GM21447 (cell line): Measurements from ENCODE around the gene ST8SIA1.
"Not testable (repeated sequence)": the region's sequence is repeated elsewhere in the genome, so short reads cannot be mapped to it uniquely, and the experiment has no call there.

ENCODE experiments used
- ATAC-seq: cut with Tn5 transposase; IDR thresholded peaks from one replicate; pipeline ENCODE4 v1.9.1; 2021; ENCODE audit not compliant: unreplicated experiment

Gene ST8SIA1

DNA sequence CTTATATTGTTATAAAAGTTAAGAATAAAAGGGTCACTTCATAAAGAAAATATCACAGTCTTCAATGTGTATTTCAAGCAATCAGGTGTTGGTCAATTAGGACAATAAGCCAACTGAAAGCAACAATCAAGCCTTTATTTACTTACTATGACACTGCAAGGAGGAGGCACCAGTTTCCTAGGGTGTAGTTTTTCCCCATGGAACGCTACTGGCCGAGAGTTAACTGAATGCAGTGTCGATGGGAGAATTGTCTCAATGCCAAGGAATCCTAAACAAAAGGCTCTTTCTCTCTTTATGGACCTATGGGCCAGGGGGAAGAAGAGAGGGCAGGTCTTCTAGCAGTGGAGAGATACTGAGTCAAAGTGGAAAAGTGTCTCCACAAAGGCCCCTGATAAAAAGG lies 146.1 kb downstream of the ST8SIA1 start:
- ATAC-seq = no peak

- ATAC-seq = no peak
Measured at GRCh38 chr12:22180705-22181104, 153.8 kb downstream of the ST8SIA1 start.

DNA sequence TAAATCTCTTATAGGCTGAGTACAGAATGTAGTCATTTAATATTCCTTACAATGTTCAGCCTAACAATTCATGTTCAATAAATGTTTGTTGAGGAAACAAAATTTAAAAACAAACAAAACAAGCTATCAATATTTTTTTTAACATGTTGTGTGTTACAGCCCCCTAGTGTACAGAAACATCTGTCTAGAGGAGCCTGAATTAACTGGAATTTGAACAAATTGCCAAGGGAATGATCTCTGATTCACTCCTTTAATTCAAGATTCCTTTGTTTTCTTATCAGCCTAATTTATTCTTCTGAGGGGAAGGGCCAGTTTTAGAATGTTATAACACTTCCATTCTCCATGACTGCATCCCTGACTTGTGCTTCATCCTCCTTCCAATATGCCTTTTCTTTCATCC lies 161.3 kb downstream of the ST8SIA1 start:
- ATAC-seq = no peak

GRCh38 chr12:22172501-22172900 lies 162.0 kb downstream of the ST8SIA1 start:
- no peak for ATAC-seq

- no peak for ATAC-seq
Measured at GRCh38 chr12:22169376-22169775, 165.1 kb downstream of the ST8SIA1 start.

- no peak for ATAC-seq
Measured at GRCh38 chr12:22164139-22164538, 170.4 kb downstream of the ST8SIA1 start.

DNA sequence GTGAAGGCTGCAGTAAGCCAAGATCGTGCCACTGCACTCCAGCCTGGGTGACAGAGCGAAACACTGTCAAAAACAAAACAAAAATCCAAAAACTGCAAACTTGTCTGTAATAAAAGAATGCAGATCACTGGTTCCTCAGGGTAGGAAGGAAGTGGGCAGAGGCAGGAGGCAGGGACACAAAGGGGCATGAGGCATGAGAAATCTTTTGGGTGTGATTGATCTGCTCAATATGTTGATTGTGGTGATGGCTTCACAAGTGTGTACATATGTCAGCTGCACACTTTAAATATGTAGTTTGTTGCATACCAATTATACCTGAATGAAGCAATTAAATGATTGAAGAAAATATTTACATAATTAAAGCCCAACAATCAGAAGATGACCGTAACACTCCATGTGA lies 170.9 kb downstream of the ST8SIA1 start:
- ATAC-seq = no peak

DNA sequence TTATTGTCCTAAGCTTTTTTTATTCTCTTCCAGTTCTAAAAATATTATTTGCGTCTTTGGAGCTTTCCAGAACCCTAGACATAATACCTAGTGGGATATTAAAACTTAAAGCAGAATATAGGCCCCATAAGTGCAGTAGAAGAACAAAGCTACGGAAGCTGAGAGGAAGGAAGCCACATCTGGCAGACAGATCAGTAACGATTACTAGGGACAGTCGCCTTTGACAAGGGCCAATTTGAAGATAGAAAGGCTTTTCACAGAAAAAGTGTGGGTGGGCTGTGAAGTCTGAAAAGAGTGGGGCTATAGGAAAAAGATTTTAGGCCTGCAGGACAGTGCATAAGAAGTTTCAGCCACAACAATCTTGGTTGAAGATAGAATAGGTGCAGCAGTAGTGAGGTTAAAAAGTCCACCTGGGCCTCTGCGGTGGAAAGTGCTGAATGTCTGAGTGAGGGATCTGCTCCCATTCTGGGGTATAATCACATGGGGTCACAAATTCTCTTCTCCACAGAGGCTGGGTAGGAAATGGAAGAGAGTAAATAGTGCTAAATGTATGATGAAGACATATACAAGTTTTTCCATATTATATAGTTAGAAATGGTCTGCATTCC lies 174.0 kb downstream of the ST8SIA1 start:
- ATAC-seq = no peak

GRCh38 chr12:22149286-22149685 lies 185.2 kb downstream of the ST8SIA1 start:
- ATAC-seq = not testable (repeated sequence)

- ATAC-seq = not testable (repeated sequence)
Measured at GRCh38 chr12:22146686-22147085, 187.8 kb downstream of the ST8SIA1 start.
